ENCODE data around the gene IFNL1. TPM values are rescaled to one million over a fixed set of nuclear protein-coding genes. Genes with fewer than 3 reads are reported as not detected.
"Not testable (repeated sequence)": the region's sequence is repeated elsewhere in the genome, so short reads cannot be mapped to it uniquely, and the experiment has no call there.

IFNL1 gene
- not detected in 2 replicates for total RNA-seq (2014; rRNA removed; shearing (Covaris generic))

GRCh38 chr19:39296055-39296645, at the start of gene IFNL1:
IFNL1 (plus strand) TSS chr19:39296407; CDS start chr19:39296422, 15 bp downstream.
- no peak for DNase-seq (ENCODE audit: low spot score)

- no peak for DNase-seq (ENCODE audit: low spot score)
These were observed 49.1 kb upstream of the IFNL1 start for GRCh38 chr19:39246951-39247669.

GRCh38 chr19:39247701-39248664, 48.2 kb upstream of the IFNL1 start:
- no peak for DNase-seq (ENCODE audit: low spot score)

DNA sequence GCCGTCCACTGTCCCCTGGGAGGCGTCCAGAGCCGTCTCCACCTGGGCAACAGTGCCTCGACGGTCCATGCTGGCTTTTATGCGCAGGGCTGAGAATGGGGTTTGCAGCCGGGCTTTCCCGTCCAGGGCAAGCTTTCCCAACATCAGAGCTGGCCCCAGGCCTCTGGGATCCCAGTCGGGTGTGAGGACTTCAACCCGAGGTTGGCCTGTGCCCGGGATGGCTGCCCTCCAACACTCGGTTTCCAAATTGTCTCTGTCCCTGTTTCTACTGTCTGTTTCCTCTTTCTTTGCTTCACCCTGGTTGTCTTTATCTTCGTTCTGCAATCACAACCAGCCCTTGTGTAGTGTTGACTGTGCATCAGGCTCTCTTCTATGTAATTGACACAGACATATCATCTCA, 47.4 kb upstream of the IFNL1 start, which contains the start of gene IFNL4:
Gene IFNL4, minus strand, starts transcription at position 51 of the 400 bp plus-strand sequence.
- DNase-seq (ENCODE audit: low spot score): no peak

GRCh38 chr19:39251081-39251480, 45.1 kb upstream of the IFNL1 start:
- no peak for DNase-seq (ENCODE audit: low spot score)

GRCh38 chr19:39251846-39252245, 44.4 kb upstream of the IFNL1 start:
- DNase-seq (ENCODE audit: low spot score): no peak

GRCh38 chr19:39252458-39252857, 43.7 kb upstream of the IFNL1 start:
- DNase-seq (ENCODE audit: low spot score): no peak

DNA sequence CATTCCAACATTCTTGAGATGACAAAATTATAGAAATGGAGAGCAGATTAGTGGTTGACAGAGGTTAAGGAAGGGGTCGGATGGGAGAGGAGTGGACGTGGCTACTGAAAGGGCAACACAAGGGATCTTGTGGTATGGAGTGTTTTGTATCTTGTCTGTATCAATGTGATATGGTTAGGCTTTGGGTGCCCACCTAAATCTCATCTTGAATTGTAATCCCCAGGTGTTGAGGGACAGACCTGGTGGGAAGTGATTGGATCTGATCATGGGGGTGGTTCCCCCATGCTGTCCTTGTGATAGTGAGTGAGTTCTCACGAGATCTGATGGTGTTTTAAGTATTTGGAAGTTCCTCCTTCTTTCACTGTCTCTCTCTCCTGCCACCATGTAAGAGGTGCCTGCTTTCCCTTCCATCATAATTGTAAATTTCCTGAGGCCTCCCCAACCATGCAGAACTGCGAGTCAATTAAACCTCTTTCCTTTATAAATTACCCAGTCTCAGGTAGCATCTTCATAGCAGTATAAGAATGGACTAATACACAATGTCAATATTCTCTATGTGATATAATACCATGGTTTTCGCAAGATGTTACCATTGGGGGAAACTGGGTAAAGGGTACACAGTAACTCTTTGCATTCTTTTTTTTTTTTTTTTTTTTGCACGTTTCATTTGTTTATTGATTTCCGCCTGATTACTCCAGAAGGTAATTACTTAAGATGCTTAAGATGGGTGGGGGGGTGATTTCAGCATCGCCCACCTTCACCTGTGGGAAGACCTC, 42.6 kb upstream of the IFNL1 start:
- no peak for DNase-seq (ENCODE audit: low spot score)

GRCh38 chr19:39254531-39255345, 41.5 kb upstream of the IFNL1 start:
- no peak for DNase-seq (ENCODE audit: low spot score)

- DNase-seq (ENCODE audit: low spot score): no peak
These were observed 39.0 kb upstream of the IFNL1 start for GRCh38 chr19:39257227-39257626.

DNA sequence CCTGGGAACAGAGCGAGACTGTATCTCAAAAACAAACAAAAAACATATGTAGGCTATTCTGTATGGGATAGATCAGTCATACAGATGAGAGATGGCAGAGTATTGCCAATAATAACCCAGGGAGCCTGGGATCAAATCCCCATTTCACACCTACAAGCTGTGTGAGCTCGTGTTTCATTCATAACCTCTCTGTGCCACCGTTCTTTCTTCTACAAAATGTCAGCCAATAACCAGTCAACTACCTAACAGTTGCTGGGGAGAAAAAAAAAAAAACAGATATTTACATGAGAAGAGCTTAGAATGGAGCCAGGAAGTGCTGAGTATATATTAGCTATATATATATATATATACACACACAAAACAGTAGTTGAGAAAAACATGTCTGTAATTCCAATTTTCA, 34.5 kb upstream of the IFNL1 start:
- no peak for DNase-seq (ENCODE audit: low spot score)

- DNase-seq (ENCODE audit: low spot score): no peak
These were observed 33.7 kb upstream of the IFNL1 start for GRCh38 chr19:39262496-39262895.

GRCh38 chr19:39263912-39264305, 32.3 kb upstream of the IFNL1 start:
- DNase-seq (ENCODE audit: low spot score): no peak

- DNase-seq (ENCODE audit: low spot score): no peak
These were observed 31.6 kb upstream of the IFNL1 start for GRCh38 chr19:39264306-39265290.

- no peak for DNase-seq (ENCODE audit: low spot score)
These were observed 30.8 kb upstream of the IFNL1 start for GRCh38 chr19:39265321-39265916.

- DNase-seq (ENCODE audit: low spot score): not testable (repeated sequence)
These were observed 28.1 kb upstream of the IFNL1 start, which contains the start of gene IFNL2 for GRCh38 chr19:39268085-39268484. IFNL2 (plus strand) TSS chr19:39268396; CDS start chr19:39268569, 173 bp downstream.

DNA sequence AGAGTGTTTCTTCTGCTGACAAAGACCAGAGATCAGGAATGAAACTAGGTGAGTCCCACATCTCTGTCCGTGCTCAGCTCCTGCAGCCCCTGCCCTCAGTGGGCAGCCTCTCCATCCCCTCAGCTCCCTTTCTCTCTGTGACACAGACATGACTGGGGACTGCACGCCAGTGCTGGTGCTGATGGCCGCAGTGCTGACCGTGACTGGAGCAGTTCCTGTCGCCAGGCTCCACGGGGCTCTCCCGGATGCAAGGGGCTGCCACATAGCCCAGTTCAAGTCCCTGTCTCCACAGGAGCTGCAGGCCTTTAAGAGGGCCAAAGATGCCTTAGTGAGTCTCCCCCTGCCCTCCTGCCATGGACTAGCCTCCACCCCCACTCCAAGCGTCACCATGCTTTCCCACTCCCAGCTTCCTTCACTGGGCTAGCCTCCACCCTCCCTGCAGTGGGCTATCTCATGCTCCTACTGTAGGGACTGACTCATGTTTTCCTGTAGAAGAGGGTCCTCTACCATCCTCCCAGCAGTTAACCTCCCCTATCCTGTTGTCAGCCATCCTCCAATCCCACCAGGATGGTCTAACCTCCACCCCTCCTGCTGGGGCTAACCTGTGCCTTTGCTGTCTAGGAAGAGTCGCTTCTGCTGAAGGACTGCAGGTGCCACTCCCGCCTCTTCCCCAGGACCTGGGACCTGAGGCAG, 27.5 kb upstream of the IFNL1 start:
- DNase-seq (ENCODE audit: low spot score): not testable (repeated sequence)

GRCh38 chr19:39269369-39269768, 26.8 kb upstream of the IFNL1 start:
- DNase-seq (ENCODE audit: low spot score): not testable (repeated sequence)

Measured in H4 (cell line).